Cardiac muscle cell (in vitro differentiated cells and primary cell): Measurements from ENCODE around the gene SKI. TPM values are rescaled to one million over a fixed set of nuclear protein-coding genes. Genes with fewer than 3 reads are reported as not detected.
"Not testable (repeated sequence)": the region's sequence is repeated elsewhere in the genome, so short reads cannot be mapped to it uniquely, and the experiment has no call there.

ENCODE experiments used
- DNase-seq, 2 donors: peaks; one replicate each; pipeline versions ENCODE4 v3.0.0 to v3.0.0-alpha.2; 2010 to 2017; ENCODE audit warnings: low read depth in 1 of 2, low spot score in 1 of 2
- H3K27ac ChIP-seq: fragments of 200-600 bp; sonication (generic); 2 replicates; pipeline ENCODE4 v1.5.1; 2016
- H3K27me3 ChIP-seq: fragments of 200-600 bp; sonication (generic); 2 replicates; pipeline ENCODE4 v1.6.0; 2016; ENCODE audit warnings: control low read depth
- H3K36me3 ChIP-seq: fragments of 200-600 bp; sonication (generic); 2 replicates; pipeline ENCODE4 v1.5.1; 2016; ENCODE audit warnings: control low read depth
- H3K4me1 ChIP-seq: fragments of 200-600 bp; sonication (generic); 2 replicates; pipeline ENCODE4 v1.8.1; 2017; ENCODE audit warnings: low read depth, mild to moderate bottlenecking, mixed run types
- H3K4me3 ChIP-seq: fragments of 200-600 bp; sonication (generic); 2 replicates; pipeline ENCODE4 v1.5.1; 2016; ENCODE audit warnings: mild to moderate bottlenecking
- H3K9me3 ChIP-seq: fragments of 200-600 bp; sonication (generic); 2 replicates; pipeline ENCODE4 v1.5.1; 2017; ENCODE audit warnings: low read depth, mild to moderate bottlenecking, control low read depth
- polyA plus RNA-seq: library from polyadenylated mRNA; unstranded; fragments of >200 nt; fragmentation: Nextera tagmentation; extraction: Ambion mirVana; gene quantifications from 2 replicates; pipeline ENCODE4 v1.2.1, GENCODE V29; 2016
- total RNA-seq: library from RNA; depleted of rRNA; stranded (reverse); fragments of >200 nt; gene quantifications from 2 replicates; pipeline ENCODE4 v1.2.3, GENCODE V29; 2016
- TF ChIP-seq, protein P1 (sequence below): IDR thresholded peaks from 2 replicates; pipeline ENCODE4 v1.5.1; 2012; ENCODE audit warnings: low read depth, mild to moderate bottlenecking, low read length

The SKI gene
- total and polyA plus RNA-seq, 2 experiments from 2014 or later = 2.7 to 31.9 TPM

DNA sequence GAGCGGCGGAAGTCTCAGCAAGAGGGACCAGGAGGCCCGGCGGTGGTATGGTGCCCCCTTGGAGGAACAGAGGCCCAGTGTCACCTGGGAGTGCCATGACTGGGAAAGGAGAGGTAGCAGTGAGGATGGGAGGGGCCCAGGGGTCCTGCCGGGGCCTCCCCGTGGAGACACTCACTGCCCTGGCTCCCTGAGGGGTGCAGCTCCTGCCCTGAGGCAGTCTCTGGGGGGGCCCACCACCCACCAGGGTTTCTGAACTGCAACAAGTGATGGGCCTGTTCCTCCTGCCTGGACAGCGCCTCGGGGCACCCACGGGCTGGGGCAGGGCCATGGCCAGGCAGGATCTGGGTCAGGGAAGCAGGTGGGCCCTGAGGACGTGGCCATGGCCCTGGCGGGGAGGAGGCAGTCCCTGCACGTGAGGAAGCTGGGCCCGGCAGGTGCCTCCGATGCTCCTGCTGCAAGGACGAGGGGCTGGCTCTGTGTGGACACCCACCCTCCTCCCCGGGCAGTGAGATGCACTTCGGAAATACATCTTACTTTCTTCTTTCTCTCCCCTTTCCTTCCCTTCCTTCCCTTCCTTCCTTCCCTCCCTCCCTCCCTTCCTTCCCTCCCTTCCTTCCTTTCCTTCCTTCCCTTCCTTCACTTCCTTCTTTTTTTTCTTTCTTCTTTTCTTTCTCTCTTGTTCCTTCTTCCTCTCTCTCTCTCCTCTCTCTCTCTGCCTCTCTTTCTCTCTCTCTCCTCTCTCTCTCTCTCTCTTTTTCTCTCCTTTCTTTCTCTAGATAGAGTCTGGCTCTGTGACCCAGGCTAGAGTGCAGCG is 96.6 kb downstream of the SKI start:
- Histone ChIP-seq H3K27ac (no peak overlapping the region), H3K36me3 (no peaks in the 10 kb centered on the region), H3K4me1 (peaks cover 14% of the 10 kb centered on the region), H3K9me3 (no peaks in the 10 kb centered on the region), H3K4me3 (no peak overlapping the region), H3K27me3 (peaks cover 3% of the 10 kb centered on the region)
- TF ChIP-seq, protein P1, sequence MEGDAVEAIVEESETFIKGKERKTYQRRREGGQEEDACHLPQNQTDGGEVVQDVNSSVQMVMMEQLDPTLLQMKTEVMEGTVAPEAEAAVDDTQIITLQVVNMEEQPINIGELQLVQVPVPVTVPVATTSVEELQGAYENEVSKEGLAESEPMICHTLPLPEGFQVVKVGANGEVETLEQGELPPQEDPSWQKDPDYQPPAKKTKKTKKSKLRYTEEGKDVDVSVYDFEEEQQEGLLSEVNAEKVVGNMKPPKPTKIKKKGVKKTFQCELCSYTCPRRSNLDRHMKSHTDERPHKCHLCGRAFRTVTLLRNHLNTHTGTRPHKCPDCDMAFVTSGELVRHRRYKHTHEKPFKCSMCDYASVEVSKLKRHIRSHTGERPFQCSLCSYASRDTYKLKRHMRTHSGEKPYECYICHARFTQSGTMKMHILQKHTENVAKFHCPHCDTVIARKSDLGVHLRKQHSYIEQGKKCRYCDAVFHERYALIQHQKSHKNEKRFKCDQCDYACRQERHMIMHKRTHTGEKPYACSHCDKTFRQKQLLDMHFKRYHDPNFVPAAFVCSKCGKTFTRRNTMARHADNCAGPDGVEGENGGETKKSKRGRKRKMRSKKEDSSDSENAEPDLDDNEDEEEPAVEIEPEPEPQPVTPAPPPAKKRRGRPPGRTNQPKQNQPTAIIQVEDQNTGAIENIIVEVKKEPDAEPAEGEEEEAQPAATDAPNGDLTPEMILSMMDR = no peak
- DNase-seq = no peak

DNA sequence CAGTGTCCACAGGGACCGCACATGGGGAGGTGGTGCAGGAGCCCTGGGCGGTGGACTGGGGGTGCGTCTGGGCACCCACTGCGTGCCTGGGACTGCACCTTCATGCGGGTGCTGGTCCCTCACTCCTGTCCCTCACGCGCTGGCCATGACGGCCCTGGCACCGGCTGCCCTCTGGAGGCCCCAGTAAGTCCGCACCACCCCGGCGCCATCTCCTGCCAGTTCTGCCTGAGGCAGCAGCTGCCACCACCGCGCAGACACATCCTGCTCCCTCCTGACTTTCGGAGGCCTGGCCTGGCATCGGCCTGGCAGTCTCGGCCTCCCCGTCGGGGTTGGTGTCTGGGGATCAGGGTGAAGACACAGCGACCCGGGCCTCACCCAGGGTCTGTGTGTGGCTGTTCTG is 98.4 kb downstream of the SKI start:
- TF ChIP-seq, protein P1 = no peak
- DNase-seq = no peak
- Histone ChIP-seq H3K4me1 (peaks cover 14% of the 10 kb centered on the region), H3K27ac (no peak overlapping the region), H3K4me3 (no peak overlapping the region), H3K36me3 (no peaks in the 10 kb centered on the region), H3K27me3 (peaks cover 3% of the 10 kb centered on the region), H3K9me3 (no peaks in the 10 kb centered on the region)

DNA sequence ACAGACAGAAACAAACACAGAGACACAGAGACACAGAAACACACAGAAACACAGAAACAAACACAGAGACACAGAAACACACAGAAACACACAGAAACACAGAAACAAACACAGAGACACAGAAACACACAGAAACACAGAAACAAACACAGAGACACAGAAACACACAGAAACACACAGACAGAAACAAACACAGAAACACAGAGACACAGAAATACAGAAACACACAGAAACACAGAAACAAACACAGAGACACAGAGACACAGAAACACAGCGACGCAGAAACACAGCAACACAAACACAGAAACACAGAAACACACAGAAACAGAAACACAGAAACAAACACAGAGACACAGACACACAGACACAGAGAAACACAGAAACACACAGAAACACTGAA is 99.0 kb downstream of the SKI start:
- H3K9me3 ChIP-seq, H3K4me1 ChIP-seq, DNase-seq, H3K36me3 ChIP-seq, H3K27me3 ChIP-seq, H3K4me3 ChIP-seq, H3K27ac ChIP-seq: not testable (repeated sequence)

DNA sequence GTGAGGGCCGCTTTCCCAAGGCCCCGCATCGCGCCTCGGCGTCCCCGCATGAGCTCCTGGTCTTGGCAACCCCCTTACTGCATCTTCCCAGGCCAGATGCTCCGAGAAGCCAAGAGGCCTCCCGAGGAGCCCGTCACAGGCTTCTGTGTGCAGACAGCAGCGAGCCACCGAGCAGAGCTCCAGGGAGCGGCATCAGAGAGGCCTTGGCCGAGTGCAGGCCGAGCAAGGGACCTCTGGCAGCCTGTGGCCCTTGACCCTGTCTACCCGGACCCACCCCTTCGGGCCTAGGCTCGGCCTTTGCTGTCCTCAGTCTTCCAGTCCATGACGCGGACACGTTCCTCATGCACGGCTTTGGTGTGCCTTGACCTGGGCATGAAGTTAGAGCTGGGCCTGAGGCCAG is 99.7 kb downstream of the SKI start:
- no peak overlapping the region for H3K4me3 ChIP-seq
- H3K36me3 ChIP-seq = no peaks in the 10 kb centered on the region
- H3K27ac ChIP-seq = no peak overlapping the region
- DNase-seq = no peak
- TF ChIP-seq, protein P1 = no peak
- H3K4me1 ChIP-seq = peaks cover 3% of the 10 kb centered on the region
- H3K27me3 ChIP-seq = peaks cover 3% of the 10 kb centered on the region
- no peaks in the 10 kb centered on the region for H3K9me3 ChIP-seq

DNA sequence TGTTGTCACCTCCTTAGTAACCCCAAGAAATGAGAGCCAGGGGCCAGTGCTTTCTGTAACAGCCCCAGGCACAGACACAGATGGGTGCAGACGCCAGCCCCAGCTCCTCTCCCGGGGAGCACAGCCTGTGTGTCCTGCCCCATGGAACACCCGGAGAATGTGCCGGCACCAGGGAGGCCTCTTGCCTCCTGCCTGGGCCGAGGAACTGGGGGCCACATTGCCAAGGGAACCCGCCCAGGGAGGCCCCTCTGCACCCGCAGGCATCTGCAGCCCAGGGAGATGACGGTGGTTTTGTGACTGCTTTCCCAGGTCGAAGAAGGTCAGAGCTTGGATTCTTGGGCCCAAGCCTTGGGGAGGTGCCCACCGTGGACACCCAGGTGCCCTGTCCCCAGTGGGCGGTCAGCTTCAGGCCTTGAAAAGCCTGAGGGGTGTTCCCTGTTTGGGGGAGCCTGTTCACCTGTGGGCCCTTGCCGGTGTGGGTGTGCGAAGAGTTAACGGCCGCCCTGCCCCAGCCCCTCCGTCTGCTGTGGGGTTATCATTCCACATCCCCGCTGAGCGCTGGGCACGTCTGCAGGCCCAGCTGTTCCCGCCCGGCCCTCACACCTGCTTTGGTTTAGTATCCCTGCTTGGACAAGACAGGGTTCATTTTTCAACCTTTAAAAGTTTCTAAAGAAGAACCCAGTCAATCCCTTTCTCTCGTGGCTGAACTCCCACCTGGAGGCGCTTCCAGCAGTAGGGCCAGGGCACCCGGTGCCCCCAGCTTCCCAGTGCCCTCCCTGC is 100.7 kb downstream of the SKI start:
- Histone ChIP-seq H3K4me1 (peaks cover 3% of the 10 kb centered on the region), H3K4me3 (no peak overlapping the region), H3K27ac (no peak overlapping the region), H3K9me3 (no peaks in the 10 kb centered on the region), H3K27me3 (peaks cover 3% of the 10 kb centered on the region), H3K36me3 (no peaks in the 10 kb centered on the region)
- TF ChIP-seq, protein P1 = no peak
- no peak for DNase-seq

DNA sequence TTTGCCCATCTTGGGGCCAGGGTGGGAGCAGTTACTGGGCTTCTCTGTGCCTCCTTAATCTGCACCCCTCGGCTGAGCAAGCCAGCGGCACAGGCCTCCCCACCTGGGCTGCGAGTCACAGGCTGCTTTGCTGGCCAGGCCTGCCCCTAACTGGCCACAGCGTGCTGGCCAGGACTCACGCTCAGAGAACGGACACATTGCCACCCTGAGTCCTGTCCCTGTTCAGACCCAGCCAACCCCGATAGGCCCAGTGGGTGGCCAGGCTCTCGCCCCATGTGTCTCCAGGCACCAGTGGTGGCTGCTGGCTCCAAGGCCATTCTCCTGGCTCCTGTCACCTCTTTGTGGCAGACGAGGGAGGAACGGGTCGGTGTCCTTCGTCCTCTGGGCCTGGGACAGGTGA is 101.9 kb downstream of the SKI start:
- peaks cover 3% of the 10 kb centered on the region for H3K4me1 ChIP-seq
- H3K27me3 ChIP-seq = no peaks in the 10 kb centered on the region
- H3K9me3 ChIP-seq = no peaks in the 10 kb centered on the region
- H3K36me3 ChIP-seq = no peaks in the 10 kb centered on the region
- no peak overlapping the region for H3K4me3 ChIP-seq
- TF ChIP-seq, protein P1 = no peak
- H3K27ac ChIP-seq = no peak overlapping the region
- DNase-seq = no peak
